Stimulated activated CD4-positive, alpha-beta T cell treated with anti-CD3 and anti-CD28 coated beads, Interleukin-1b, Interleukin-23, amount 100 ng/mL, for 48 hours (primary cell): ENCODE results near the gene SEZ6.

Experiments used
- DNase-seq: peaks from one replicate; pipeline ENCODE4 v3.0.0-alpha.2; 2020

Gene SEZ6

GRCh38 chr17:29005936-29006511 is at the start of gene SEZ6:
SEZ6 (minus strand) TSS chr17:29006033; CDS start chr17:29005869, 164 bp downstream.
- peak; percentile 66 for DNase-seq

- no peak for DNase-seq
Observed at GRCh38 chr17:29054835-29055234, 49.0 kb upstream of the SEZ6 start.

GRCh38 chr17:29051731-29052130 is 45.9 kb upstream of the SEZ6 start:
- no peak for DNase-seq

GRCh38 chr17:29051194-29051593 is 45.4 kb upstream of the SEZ6 start:
- DNase-seq = no peak

- DNase-seq = no peak
Observed at GRCh38 chr17:29050176-29050575, 44.3 kb upstream of the SEZ6 start.

GRCh38 chr17:29049541-29050145 is 43.8 kb upstream of the SEZ6 start:
- no peak for DNase-seq

GRCh38 chr17:29048440-29049368 is 42.9 kb upstream of the SEZ6 start:
- no peak for DNase-seq

- no peak for DNase-seq
Observed at GRCh38 chr17:29046473-29046839, 40.6 kb upstream of the SEZ6 start.

- DNase-seq = no peak
Observed at GRCh38 chr17:29045734-29046472, 40.1 kb upstream of the SEZ6 start.

- DNase-seq = no peak
Observed at GRCh38 chr17:29045026-29045425, 39.2 kb upstream of the SEZ6 start.

- no peak for DNase-seq
Observed at GRCh38 chr17:29043539-29044145, 37.8 kb upstream of the SEZ6 start.

- no peak for DNase-seq
Observed at GRCh38 chr17:29042679-29043538, 37.1 kb upstream of the SEZ6 start, which contains the start of gene PIPOX. PIPOX (plus strand) TSS chr17:29043141; CDS start chr17:29043226, 85 bp downstream.

GRCh38 chr17:29042026-29042678 is 36.3 kb upstream of the SEZ6 start:
- DNase-seq = no peak

- DNase-seq = no peak
Observed at GRCh38 chr17:29041571-29041970, 35.7 kb upstream of the SEZ6 start.

- no peak for DNase-seq
Observed at GRCh38 chr17:29041091-29041490, 35.3 kb upstream of the SEZ6 start.

- no peak for DNase-seq
Observed at GRCh38 chr17:29039764-29040598, 34.1 kb upstream of the SEZ6 start.

GRCh38 chr17:29038085-29038795 is 32.4 kb upstream of the SEZ6 start:
- no peak for DNase-seq

GRCh38 chr17:29037739-29038084 is 31.9 kb upstream of the SEZ6 start:
- no peak for DNase-seq

- DNase-seq = no peak
Observed at GRCh38 chr17:29036584-29036983, 30.8 kb upstream of the SEZ6 start.

- no peak for DNase-seq
Observed at GRCh38 chr17:29034510-29034909, 28.7 kb upstream of the SEZ6 start.
